Progenitor cell of endocrine pancreas (in vitro differentiated cells): ENCODE results near the gene CPXM1. TPM values are rescaled to one million over a fixed set of nuclear protein-coding genes. Genes with fewer than 3 reads are reported as not detected.

Source experiments
- DNase-seq: peaks from one replicate; pipeline ENCODE4 v3.0.0; 2021; ENCODE audit warnings: low spot score; ENCODE audit not compliant: unreplicated experiment
- H3K27ac Mint-ChIP-seq: 2 replicates; pipeline ENCODE4 v1.8.0; 2021; ENCODE audit warnings: mild to moderate bottlenecking, moderate library complexity, mixed read lengths
- H3K27me3 Mint-ChIP-seq: 2 replicates; pipeline ENCODE4 v1.8.0; 2021; ENCODE audit warnings: mixed read lengths
- H3K36me3 Mint-ChIP-seq: 2 replicates; pipeline ENCODE4 v1.8.0; 2022; ENCODE audit warnings: mixed read lengths; ENCODE audit not compliant: insufficient read depth
- H3K4me1 Mint-ChIP-seq: 2 replicates; pipeline ENCODE4 v1.8.0; 2021; ENCODE audit warnings: low read depth, mixed read lengths
- H3K4me3 Mint-ChIP-seq: 2 replicates; pipeline ENCODE4 v1.8.0; 2021; ENCODE audit warnings: low read depth, mild to moderate bottlenecking, moderate library complexity, mixed read lengths
- H3K9me3 Mint-ChIP-seq: 2 replicates; pipeline ENCODE4 v1.8.0; 2021; ENCODE audit warnings: low read depth, mixed read lengths
- CTCF ChIP-seq: fragments of 200-600 bp; sonication (generic); IDR thresholded peaks from one replicate; pipeline ENCODE4 v1.5.0; 2021; ENCODE audit warnings: antibody characterized with exemption, mild to moderate bottlenecking; ENCODE audit not compliant: unreplicated experiment
- total RNA-seq: library from RNA; stranded (reverse); gene quantifications from 2 replicates; pipeline ENCODE4 v1.2.1, GENCODE V29; 2021

Gene CPXM1
- total RNA-seq, 1 donor from 2014 or later: 130 TPM

- no peak for TF ChIP-seq CTCF
- Mint-ChIP-seq H3K27ac (peak overlapping the region; percentile 39), H3K4me1 (peaks cover 13% of the 10 kb centered on the region), H3K9me3 (no peaks in the 10 kb centered on the region), H3K4me3 (peak overlapping the region; percentile 3), H3K36me3 (no peaks in the 10 kb centered on the region), H3K27me3 (peaks cover 82% of the 10 kb centered on the region)
- no peak for DNase-seq
Observed at GRCh38 chr20:2749951-2750490, 50.4 kb downstream of the CPXM1 start.

- Mint-ChIP-seq H3K4me3 (no peak overlapping the region), H3K27ac (no peak overlapping the region), H3K36me3 (no peaks in the 10 kb centered on the region), H3K9me3 (no peaks in the 10 kb centered on the region), H3K27me3 (peaks cover 77% of the 10 kb centered on the region), H3K4me1 (peaks cover 13% of the 10 kb centered on the region)
- TF ChIP-seq CTCF: no peak
- DNase-seq: no peak
Observed at GRCh38 chr20:2749343-2749950, 51.0 kb downstream of the CPXM1 start.

- DNase-seq: no peak
- H3K4me1 Mint-ChIP-seq: peaks cover 13% of the 10 kb centered on the region
- TF ChIP-seq CTCF: no peak
- H3K36me3 Mint-ChIP-seq: no peaks in the 10 kb centered on the region
- no peaks in the 10 kb centered on the region for H3K9me3 Mint-ChIP-seq
- no peak overlapping the region for H3K27ac Mint-ChIP-seq
- H3K27me3 Mint-ChIP-seq: peaks cover 71% of the 10 kb centered on the region
- H3K4me3 Mint-ChIP-seq: no peak overlapping the region
Observed at GRCh38 chr20:2748551-2749342, 51.7 kb downstream of the CPXM1 start.

- no peak for DNase-seq
- peaks cover 71% of the 10 kb centered on the region for H3K27me3 Mint-ChIP-seq
- H3K4me3 Mint-ChIP-seq: no peak overlapping the region
- no peaks in the 10 kb centered on the region for H3K9me3 Mint-ChIP-seq
- H3K36me3 Mint-ChIP-seq: no peaks in the 10 kb centered on the region
- no peak overlapping the region for H3K27ac Mint-ChIP-seq
- no peak for TF ChIP-seq CTCF
- H3K4me1 Mint-ChIP-seq: peaks cover 11% of the 10 kb centered on the region
Observed at GRCh38 chr20:2747676-2748235, 52.7 kb downstream of the CPXM1 start.

- H3K9me3 Mint-ChIP-seq: no peaks in the 10 kb centered on the region
- H3K27me3 Mint-ChIP-seq: peaks cover 75% of the 10 kb centered on the region
- H3K27ac Mint-ChIP-seq: no peak overlapping the region
- no peak for DNase-seq
- no peak overlapping the region for H3K4me3 Mint-ChIP-seq
- TF ChIP-seq CTCF: no peak
- H3K36me3 Mint-ChIP-seq: no peaks in the 10 kb centered on the region
- H3K4me1 Mint-ChIP-seq: peaks cover 9% of the 10 kb centered on the region
Observed at GRCh38 chr20:2746636-2747265, 53.7 kb downstream of the CPXM1 start.
